Measurements from ENCODE around the gene MTA3. TPM values are rescaled to one million over a fixed set of nuclear protein-coding genes. Genes with fewer than 3 reads are reported as not detected.

Gene MTA3
- total RNA-seq, 1 donor from 2014 or later: 23.5 TPM

DNA sequence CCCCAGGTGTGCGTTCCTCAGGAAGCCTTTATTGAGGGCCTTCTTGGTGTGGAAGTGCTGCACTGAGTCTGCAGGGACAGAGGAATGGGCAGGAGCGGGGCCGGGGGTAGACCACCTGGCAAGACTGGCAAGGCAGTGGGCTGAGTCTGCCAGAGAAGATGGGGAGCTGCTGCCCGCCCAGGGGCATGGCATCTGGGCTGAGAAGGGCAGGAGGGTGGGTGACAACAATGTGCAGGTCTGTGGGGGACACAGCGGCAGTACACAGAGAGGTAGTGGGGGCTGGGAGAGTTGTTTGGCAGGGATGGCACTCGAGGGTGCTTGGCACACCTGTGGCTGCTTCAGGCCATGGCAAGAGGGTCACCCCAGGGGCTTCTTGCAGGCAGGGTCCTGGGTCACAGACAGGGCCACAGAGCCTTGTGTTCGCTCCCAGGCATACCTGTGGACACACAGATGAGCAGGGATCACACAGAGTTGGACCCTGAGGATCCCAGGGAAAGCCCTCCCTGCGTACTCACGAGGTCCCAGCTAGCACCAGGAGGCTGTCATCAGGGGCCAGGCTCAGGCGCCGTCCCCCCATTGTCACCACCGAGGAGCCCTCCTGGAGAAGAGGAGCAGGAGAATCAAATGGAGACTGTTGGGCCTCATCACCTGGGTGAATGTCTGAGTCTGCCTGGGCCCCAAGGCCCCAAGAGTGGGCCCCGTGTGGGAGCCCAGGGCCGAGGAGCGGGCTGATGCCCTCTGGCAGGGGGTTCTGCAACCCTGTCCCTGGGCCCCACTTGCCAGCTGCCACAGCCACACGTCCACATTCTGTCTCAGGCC, 198.9 kb downstream of the MTA3 start:
- Histone ChIP-seq H3K4me1 (no peaks in the 10 kb centered on the region), H3K27me3 (ENCODE audit: low read depth) (no peaks in the 10 kb centered on the region), H3K36me3 (no peaks in the 10 kb centered on the region), H3K27ac (no peak overlapping the region), H3K4me3 (no peak overlapping the region), H3K9me3 (no peaks in the 10 kb centered on the region)
- intact Hi-C loops (cut with DNase I): no loop called here
- DNase-seq: no peak
- ATAC-seq: no peak
- no peak for TF ChIP-seq CTCF (IDR thresholded peaks at IDR 0.05)

DNA sequence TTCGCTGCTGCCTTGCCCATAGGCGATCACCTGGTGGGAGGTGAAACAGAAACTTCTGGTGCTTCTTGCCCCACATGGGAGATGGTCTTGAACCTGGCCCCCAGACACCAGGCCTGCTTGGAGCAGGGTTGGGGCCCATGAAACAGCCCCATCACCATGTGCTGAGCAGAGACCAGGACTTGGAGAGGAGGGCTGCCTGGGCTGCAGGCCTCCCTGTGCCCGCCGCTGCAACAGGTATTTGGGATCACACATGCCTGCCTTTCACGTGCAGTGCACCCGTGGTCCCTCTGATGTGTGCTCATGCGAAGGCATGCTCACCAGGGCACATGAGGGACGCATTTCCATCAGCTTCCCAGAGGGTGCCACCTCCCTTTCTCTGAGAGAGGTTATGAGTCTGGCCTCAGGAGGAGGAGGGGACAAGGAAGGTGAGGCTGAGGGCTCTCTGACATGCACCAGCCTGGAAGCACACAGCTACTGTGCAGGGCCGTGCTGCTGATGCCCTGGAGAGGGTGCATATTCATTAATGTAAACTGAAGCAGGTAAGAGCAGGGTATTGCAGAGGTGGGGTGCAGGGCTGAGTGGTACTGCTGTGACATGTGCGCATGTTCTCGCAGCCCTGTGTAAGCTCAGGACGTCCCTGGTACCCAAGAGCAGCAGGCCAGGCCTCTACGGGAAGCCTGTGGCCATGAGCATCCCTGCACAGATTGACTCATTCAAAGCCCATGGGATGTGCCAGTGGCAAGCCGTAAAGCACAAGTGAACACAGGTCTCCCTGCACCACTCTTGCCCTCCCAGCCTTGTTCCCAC, 199.7 kb downstream of the MTA3 start:
- Histone ChIP-seq H3K27ac (no peak overlapping the region), H3K4me1 (no peaks in the 10 kb centered on the region), H3K4me3 (no peak overlapping the region), H3K27me3 (ENCODE audit: low read depth) (no peaks in the 10 kb centered on the region), H3K9me3 (no peaks in the 10 kb centered on the region), H3K36me3 (no peaks in the 10 kb centered on the region)
- intact Hi-C loops (cut with DNase I): no loop called here
- ATAC-seq (no peak), DNase-seq (no peak)
- TF ChIP-seq CTCF (IDR thresholded peaks at IDR 0.05): no peak

GRCh38 chr2:42768706-42769256, 200.3 kb downstream of the MTA3 start:
- DNase-seq: no peak
- H3K4me1 ChIP-seq: no peaks in the 10 kb centered on the region

DNA sequence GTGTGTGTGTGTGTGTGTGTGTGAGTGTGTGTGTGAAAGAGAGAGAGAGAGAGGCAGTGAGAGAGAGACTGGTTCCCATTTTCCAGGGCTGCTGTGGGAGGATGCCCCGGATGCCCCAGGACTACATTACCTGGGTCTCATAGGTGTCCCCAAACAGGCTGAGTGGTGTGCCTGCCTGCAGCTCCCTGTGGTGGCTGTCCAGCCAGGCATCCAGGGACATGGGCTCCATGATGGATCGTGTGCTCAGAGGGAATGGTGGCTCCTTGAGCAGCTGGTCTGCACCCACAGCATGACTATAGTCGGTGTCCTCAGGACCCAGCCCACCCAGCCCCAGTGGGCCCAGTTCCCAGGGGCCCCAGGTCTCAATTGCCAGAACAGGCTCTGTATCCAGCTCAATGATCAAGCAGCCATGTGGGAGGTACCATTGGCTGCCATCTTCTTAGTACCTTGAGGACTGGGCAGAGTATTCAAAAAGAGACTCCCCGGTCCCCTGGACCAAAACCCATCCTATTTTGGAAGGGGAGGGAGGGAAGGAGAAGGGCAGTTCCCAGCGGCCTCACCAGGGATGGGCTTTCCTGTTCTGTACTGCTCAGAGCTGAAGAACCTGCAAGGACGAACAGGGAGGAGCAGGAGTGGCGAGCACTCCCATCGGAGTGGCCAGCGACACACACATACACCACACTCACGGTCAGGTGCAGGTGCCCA, 201.3 kb downstream of the MTA3 start:
- Histone ChIP-seq H3K27me3 (ENCODE audit: low read depth) (no peaks in the 10 kb centered on the region), H3K36me3 (no peaks in the 10 kb centered on the region), H3K9me3 (no peaks in the 10 kb centered on the region), H3K27ac (no peak overlapping the region), H3K4me3 (no peak overlapping the region), H3K4me1 (no peaks in the 10 kb centered on the region)
- DNase-seq (no peak), ATAC-seq (no peak)
- intact Hi-C loops (cut with DNase I): no loop called here
- TF ChIP-seq CTCF (IDR thresholded peaks at IDR 0.05): no peak

More at GRCh38 chr2:42768706-42769256, 200.3 kb downstream of the MTA3 start:
- no peak overlapping the region for H3K4me3 ChIP-seq
- no peaks in the 10 kb centered on the region for H3K27me3 ChIP-seq (ENCODE audit: low read depth)
- H3K36me3 ChIP-seq: no peaks in the 10 kb centered on the region
- intact Hi-C loops (cut with DNase I): no loop called here
- no peaks in the 10 kb centered on the region for H3K9me3 ChIP-seq
- no peak for TF ChIP-seq CTCF (IDR thresholded peaks at IDR 0.05)
- H3K27ac ChIP-seq: no peak overlapping the region
- no peak for ATAC-seq

Data from lower lobe of right lung (tissue), 2 donors.